G401.6 (cell line): Measurements from ENCODE around the gene DRP2.
"Not testable (repeated sequence)": the region's sequence is repeated elsewhere in the genome, so short reads cannot be mapped to it uniquely, and the experiment has no call there.

ENCODE experiments used
- FAIRE-seq: peaks from 2 replicates; lab custom pipeline; 2012; peaks lifted over from hg19 to GRCh38; lab: Jason Lieb, UNC

The DRP2 gene

DNA sequence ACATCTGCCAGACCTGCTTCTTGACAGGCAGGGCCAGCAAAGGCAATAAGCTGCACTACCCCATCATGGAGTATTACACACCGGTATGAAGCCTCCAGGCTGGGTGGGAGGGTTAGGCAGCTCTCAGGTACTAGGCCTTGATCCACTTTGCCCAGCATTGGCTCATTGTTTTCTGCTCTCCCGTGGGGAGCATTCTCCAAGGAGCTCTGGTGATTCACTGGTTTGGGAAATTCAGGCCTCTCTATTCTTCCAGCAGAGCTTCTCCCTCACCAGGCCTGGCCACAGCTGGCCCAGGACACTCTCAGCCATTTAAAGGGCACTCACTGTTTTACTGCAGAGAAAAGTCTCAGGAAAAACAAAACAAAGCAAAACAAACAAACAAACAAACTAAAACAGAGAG is 33.0 kb downstream of the DRP2 start:
- FAIRE-seq, result no peak

DNA sequence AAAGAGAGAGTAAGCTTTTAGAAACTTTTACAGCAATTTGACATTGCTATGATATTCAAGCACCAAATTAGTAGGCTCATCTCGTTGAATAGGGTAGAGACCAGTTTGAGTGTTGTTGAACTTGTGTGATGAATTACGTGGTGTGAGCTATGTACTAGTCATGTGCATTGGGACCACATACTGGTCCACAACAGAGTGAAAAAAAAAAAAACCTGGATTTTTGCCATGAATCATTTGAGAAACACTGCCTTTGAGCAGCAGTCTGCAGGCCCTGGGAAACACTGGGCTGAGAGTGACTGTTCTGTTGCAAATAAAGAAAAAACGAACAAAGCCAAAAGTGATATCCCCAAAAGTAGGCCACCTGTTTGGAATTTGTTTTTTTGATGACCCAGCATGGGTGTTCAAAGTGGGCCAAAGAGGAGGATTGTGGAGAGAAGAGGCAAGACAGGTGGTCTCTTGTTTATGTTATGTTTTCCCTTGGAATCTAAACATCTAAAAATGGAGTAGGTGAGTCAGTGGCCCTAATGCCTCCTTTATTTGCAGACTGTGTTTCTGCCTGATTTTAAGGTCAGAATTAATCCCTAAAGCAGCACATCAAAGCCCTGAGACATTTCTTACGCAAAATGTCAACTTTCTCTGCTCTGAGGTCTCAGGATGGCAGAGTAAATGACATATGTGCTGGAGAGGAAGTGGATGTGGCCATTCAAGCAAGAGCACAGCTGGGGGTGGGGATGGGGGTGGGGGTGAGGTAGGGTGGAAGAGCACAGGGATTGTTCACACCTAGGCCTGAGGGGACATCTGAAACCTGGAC is 38.1 kb downstream of the DRP2 start:
- no peak for FAIRE-seq

DNA sequence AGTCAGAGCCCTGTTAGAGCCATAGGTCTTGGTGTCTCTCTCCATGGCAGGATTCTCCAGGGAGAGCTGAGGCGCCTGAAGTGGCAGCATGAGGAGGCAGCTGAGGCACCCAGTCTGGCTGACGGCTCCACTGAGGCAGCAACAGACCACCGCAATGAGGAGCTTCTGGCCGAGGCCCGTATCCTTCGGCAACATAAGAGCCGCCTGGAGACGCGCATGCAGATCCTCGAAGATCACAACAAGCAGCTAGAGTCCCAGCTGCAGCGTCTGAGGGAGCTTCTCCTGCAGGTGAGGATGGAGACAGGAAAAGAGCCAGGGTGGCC is 38.6 kb downstream of the DRP2 start:
- FAIRE-seq, result no peak

DNA sequence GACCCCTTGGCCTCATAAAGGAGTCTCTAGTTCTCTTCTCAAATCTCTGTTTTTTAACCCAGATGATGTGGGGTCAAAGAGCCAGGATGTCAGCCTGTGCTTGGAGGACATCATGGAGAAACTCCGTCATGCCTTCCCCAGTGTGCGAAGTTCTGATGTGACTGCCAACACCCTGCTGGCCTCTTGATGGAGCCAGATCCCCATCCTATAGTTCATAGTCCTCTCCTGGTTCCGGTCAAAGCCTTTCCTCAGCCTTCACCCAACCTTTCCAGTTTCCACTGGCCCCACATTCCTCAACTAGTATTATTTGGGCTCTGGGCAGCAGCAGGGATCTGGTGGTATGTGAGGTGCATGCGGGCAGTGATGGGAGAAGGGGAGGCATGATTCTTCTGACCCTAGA is 40.8 kb downstream of the DRP2 start:
- no peak for FAIRE-seq

DNA sequence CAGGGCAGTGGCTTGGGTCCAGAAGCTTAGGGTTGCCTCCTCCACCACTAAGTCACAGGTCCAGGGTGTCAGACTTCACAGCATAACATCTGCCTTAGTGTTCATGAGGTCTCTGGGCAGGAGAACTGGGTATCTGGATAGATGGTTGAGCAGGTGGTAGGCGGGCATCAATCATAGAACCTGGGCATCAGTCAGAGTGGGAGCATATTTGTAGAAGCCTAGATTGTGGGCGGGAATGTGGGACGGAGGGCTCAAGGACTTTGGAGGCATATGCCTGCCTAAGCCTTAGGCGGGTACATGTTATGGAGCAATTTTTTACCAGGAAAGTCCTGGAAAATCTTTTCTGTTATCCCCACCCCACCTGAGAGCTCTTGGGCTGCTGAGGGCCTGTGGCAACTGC is 43.0 kb downstream of the DRP2 start:
- FAIRE-seq, result no peak

GRCh38 chrX:101263766-101264165 is 44.2 kb downstream of the DRP2 start:
- no peak for FAIRE-seq

DNA sequence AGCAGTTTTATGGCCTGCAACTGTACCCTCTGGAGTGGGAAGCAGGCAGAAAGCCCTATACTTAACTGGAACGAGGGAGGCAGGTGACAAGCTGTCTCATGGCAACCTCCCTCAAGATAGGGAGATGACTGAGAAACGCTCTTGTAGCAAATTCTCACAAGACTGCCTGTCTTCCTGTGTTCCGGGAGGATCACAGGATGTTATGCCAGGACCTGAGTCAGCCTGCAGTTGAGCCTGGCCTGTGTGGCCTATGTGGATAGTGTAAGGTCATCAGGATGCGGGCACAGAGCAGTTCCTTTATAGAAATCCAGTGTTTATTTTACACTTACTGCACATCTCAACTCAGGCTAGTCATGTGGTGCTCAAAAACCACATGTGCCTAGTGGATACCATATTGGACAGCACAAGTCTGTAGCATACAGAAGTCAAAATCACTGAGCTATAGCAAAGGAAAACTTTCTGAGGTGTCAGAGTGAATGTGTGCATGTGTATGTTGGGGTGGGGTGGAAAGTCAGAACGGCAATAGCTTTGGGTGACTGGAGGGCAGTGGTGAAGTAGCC is 46.4 kb downstream of the DRP2 start:
- FAIRE-seq, result no peak

DNA sequence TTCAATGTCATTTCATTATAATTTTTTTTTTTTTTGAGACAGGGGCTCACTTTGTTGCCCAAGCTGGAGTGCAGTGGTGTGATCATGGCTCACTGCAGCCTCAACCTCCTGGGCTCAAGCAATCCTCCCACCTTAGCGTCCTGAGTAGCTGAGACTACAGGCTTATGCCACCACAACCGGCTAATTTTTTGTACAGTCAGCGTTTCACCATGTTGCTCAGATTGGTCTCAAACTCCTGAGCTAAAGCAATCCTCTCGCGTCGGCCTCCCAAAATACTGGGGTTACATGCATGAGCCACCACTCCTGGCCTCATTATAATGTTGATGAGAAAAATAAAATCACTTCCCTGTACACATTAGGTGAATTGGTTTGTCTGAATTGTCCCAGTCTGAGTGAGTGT is 54.6 kb downstream of the DRP2 start:
- no peak for FAIRE-seq

DNA sequence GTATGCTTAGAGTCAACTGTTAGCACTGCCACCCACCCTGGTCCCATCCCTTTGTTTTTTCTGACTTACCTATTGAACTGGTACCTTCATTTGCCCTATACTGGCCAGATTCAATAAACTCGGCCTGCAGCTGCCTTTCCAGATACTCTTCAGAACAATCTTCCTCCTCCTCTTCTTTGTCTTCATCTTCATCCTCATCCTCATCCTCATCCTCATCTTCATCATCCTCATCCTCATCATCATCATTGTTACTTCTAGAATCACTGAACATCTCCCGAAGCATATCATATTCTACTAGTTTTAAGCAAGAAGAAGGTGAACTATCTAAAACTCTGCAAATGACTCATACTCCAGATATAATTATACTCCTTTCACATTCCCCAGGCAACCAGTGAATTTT is 56.7 kb downstream of the DRP2 start:
- no peak for FAIRE-seq

- peak; percentile 96 for FAIRE-seq
Observed at GRCh38 chrX:101287402-101287801, 67.8 kb downstream of the DRP2 start.

GRCh38 chrX:101290957-101291603 is 71.5 kb downstream of the DRP2 start, which contains the start of gene TAF7L:
Gene TAF7L, minus strand, starts transcription at chrX:101291334. Its CDS starts 3,791 bp downstream, at chrX:101287543.
- FAIRE-seq, result no peak

GRCh38 chrX:101295603-101296002 is 76.0 kb downstream of the DRP2 start:
- FAIRE-seq, result not testable (repeated sequence)

- FAIRE-seq, result no peak
Observed at GRCh38 chrX:101303790-101304189, 84.2 kb downstream of the DRP2 start.
